ENCODE results near the gene CPNE4. TPM values are rescaled to one million over a fixed set of nuclear protein-coding genes. Genes with fewer than 3 reads are reported as not detected.
"Not testable (repeated sequence)": the region's sequence is repeated elsewhere in the genome, so short reads cannot be mapped to it uniquely, and the experiment has no call there.

The CPNE4 gene
- total RNA-seq, 2 experiments from 2014 or later, result not detected

- ChIA-PET CTCF (no interaction called here), POLR2A (no interaction called here)
These were observed 532.9 kb downstream of the CPNE4 start for GRCh38 chr3:131501949-131502348.

- ChIA-PET POLR2A (no interaction called here), CTCF (no interaction called here)
These were observed 540.1 kb downstream of the CPNE4 start for GRCh38 chr3:131494706-131495105.

GRCh38 chr3:131491775-131492174, 543.0 kb downstream of the CPNE4 start:
- ChIA-PET CTCF (no interaction called here), POLR2A (no interaction called here)

- ChIA-PET CTCF (no interaction called here), POLR2A (interaction anchor here (0.7 kb wide), 1 partner anchor 468 kb away, joined by 3 read pairs; no protein-coding TSS in a partner anchor)
These were observed 543.7 kb downstream of the CPNE4 start for GRCh38 chr3:131491084-131491483.

- CTCF ChIA-PET, POLR2A ChIA-PET: not testable (repeated sequence)
These were observed 548.3 kb downstream of the CPNE4 start for GRCh38 chr3:131486545-131486944.

GRCh38 chr3:131485119-131485518, 549.7 kb downstream of the CPNE4 start:
- CTCF ChIA-PET, result no interaction called here
- POLR2A ChIA-PET, result no interaction called here

- ChIA-PET POLR2A (no interaction called here), CTCF (no interaction called here)
These were observed 550.2 kb downstream of the CPNE4 start for GRCh38 chr3:131484496-131485111.
